Hepatocyte (in vitro differentiated cells): Measurements from ENCODE around the gene SBF2.

Experiments used
- CTCF ChIP-seq: fragments of 200-600 bp; sonication (generic); IDR thresholded peaks from 2 replicates; pipeline ENCODE4 v1.5.1; 2016; ENCODE audit warnings: antibody characterized with exemption, mild to moderate bottlenecking; ENCODE audit not compliant: poor library complexity
- EZH2 ChIP-seq: fragments of 200-600 bp; sonication (generic); IDR thresholded peaks from 2 replicates; pipeline ENCODE4 v1.6.1; 2016; ENCODE audit warnings: antibody characterized with exemption, mild to moderate bottlenecking, borderline replicate concordance

GRCh38 chr11:9790703-9791102 is 503.3 kb downstream of the SBF2 start:
- TF ChIP-seq CTCF (no peak), EZH2 (no peak)
